ENCODE measurements around the gene PTOV1.

PTOV1 gene

GRCh38 chr19:49859682-49860335 lies 8.8 kb downstream of the PTOV1 start:
- no peak for DNase-seq (ENCODE audit: low read depth)

- DNase-seq (ENCODE audit: low read depth), result no peak
These were observed 9.6 kb downstream of the PTOV1 start for GRCh38 chr19:49860336-49861102.

DNA sequence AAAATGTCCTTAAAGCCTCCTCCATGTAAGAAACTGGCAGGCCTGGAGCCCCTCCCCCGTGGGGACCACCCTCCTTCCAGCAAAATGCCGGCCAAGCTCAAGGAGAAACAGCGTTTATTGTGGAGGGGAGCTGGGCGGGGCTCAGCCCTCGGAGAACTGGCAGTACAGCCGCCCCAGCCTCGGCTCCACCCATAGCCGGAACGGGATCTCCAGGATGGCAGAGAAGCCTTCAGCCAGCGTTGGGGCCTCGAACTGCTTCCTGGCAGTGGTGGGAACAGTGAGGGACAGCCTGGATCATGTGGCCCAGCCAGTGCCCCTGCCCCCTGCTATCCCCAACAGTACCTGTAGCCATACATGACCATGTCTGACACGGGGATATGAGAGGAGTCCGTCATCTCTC lies 10.1 kb downstream of the PTOV1 start:
- no peak for DNase-seq (ENCODE audit: low read depth)

DNA sequence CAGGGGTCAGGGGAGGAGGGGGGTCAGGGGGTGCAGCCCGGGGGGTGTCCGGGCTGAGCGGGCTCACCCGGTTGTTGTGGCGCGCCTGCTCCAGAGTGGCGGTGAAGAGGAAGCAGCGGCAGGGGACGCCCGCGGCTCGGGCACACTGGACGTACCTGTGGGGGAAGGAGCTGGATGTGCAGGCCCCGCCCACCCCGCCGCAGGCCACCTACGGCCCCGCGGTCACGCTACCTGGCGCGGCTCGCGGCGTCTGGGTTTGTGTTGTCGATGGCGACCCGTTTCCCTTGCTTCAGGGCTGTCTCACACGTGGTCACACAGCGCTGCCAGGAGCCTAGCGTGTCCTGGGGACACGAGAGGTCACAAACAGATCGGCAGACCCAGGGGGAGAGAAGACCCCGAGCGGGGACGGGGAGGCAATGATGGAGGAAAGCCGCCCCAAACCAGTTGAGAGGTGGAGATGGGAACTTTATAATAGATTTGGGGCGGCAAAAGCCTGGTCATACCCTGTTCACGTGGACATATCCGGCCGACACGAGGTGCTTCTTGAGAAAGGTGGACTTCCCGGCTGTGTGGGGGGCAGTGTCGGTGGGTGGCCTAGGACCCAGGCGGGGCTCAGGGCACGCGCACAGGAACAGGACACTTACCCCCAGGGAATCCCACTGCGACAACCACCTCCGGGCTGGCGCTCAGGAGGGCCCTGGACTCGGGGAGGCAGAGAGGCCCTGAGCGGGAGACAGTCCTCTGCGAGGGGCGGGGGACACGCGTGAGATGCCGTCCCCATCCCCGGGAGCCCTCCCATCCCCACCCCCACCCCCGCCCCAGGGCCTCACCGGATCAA lies 10.8 kb downstream of the PTOV1 start:
- DNase-seq (ENCODE audit: low read depth), result no peak

DNA sequence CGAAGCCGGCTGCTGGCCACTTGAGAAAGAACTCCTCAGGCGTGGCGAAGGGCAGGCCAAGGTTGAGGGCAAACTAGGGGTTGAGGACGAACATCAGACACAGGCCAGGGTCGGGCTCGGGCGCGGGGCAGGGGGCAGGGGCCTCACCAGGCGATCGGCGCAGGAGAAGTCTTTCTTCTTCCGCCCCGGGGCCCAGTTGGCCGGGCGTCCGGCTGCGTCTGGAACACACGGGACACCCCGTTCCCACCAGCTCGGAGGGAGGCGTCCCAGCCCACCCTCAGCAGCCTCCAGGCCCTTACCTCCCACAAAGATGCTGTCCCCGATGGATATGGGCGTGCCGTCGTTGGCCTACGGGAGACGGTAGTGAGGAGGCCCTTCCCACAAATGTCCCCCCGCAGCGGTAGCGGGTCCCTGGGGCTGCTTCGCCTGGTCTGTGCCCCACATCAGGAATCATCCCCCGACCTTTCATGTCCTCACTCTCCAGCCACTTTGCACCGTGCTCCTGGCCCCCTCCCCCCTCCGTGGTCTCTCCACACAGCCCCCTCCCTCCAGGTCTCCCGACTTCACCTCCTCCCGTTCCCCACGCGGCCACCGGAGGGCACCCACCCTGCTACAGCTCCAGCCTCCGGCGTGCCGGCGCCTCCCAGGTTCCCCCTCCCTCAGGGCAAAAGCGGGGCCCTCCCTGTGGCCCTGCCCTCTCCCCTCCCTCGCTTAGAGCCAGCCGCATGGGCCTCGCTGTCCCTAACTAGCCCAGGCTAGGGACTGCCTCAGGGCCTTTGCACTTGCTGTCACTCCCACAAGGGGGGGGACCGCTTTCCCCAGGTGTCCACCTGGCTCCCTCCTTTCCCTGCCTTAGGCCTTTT lies 11.7 kb downstream of the PTOV1 start:
- no peak for DNase-seq (ENCODE audit: low read depth)

DNA sequence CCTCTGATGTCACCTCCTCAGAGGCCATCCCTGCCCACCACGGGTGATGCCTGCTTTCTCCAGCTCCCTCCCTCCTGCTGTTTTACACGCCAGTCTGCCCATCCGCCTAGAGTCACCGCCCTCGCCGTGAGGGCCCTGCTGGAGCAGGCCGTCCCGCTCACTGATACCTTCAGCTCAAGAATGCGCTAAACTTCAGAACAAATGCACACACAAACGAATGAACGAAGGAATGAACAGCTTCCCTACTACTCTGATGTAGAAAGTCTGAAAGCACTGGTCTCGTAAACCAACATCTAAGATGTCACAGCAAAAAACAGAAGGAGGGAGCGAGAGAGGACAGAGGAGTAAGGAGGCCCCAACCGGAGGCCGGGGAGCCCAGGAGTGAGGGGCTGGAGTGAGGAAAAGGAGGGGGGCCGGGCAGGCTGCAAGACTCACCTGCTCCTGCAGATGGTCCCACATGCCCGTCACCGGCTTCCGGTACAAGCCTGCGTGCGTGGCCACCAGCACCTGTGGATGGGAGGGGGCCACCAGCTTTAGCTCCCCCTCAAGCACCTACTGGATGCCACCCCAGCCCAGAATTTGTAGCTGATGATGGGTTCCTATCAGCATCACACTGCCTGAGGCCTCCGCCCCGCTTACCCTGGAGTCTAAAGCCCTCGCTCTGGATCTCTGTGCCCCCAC lies 12.4 kb downstream of the PTOV1 start:
- no peak for DNase-seq (ENCODE audit: low read depth)

GRCh38 chr19:49863935-49864320 lies 13.0 kb downstream of the PTOV1 start:
- no peak for DNase-seq (ENCODE audit: low read depth)

DNA sequence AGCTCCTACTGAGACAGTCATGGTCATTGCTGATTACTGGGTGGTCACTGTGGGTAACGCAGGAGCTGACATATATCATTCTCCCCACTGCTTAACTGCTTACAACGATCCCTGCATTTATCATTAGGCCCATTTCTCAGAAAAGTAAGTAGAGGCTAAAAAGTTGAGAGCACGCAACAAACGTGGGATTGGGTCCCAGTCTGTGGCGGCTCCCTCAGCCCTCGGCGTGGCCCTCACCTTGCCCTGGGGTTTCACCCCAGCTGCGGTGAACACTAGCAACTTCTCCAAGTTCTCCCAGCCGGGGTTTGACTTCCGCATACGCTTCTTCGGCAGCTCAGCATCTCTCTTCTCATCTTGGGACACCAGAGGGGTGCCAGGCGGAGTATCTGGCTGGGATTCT lies 13.9 kb downstream of the PTOV1 start:
- DNase-seq (ENCODE audit: low read depth), result no peak

DNA sequence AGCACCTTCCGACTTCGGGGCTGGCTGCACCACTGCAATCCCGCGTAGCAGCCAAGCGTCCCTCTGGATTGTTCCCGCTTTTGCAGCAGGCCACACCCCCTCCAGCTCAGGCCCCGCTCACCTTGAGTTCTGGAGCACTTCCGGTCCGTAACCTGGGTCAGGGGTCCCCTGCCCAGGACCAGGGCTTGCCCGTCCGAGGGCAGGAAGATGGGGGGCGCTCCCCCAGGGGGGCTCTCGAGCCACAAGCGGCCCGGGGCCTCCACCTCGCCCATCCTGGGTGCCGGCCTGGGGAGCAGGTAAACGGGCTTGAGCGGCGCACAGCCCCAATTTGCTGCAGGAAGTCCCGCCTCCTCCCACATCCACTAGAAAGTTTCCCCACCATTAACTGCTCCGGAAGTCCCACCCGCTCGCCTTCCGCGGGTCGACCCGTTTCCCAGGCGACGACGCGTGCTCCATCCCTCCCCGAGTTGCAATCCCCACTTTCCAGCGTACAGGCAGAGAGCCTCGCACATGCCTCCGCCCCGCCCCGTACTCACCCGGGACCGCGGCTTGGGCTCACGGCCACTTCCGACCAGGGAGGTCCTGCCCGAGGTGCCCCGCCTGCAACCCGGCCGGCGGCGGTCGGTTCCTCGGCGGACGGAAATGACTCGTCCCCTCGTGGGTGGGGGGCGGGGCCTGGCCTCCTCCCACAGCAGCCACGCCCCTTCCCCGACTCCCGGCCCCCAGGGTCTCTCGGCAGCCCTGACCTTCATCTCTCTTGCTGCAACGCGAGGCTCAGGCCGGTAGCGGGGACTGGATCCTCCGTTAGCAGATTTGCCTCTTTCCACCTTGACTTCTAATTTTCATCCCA lies 16.2 kb downstream of the PTOV1 start, which contains the start of gene PNKP:
Gene PNKP, minus strand, starts transcription at position 644 of the 850 bp plus-strand sequence. Its CDS starts 372 bp downstream, at position 272.
- peak; percentile 75 for DNase-seq (ENCODE audit: low read depth)

DNA sequence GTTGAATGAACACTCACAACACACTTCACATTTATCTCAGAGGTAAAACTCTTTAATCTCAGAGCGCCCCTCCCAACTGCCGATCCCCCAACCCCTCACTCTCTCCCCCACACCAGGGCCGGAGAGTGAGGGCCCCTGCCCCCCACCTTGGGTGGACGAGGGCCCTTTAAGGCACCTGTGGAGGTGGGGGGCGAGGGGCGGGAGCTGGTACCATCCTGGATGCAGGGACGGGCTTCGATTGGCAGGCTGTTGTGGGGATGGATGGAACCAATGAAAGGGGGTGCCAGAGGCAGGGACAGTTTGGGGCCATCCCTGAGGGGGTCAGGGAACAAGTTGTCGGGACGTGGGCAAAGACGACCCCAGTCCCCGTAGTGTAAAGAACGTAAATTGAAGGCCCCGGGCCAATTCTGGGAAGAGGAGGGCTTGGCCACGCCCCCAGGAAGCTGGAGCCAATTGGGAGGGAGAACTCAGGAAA lies 18.1 kb downstream of the PTOV1 start:
- no peak for DNase-seq (ENCODE audit: low read depth)

DNA sequence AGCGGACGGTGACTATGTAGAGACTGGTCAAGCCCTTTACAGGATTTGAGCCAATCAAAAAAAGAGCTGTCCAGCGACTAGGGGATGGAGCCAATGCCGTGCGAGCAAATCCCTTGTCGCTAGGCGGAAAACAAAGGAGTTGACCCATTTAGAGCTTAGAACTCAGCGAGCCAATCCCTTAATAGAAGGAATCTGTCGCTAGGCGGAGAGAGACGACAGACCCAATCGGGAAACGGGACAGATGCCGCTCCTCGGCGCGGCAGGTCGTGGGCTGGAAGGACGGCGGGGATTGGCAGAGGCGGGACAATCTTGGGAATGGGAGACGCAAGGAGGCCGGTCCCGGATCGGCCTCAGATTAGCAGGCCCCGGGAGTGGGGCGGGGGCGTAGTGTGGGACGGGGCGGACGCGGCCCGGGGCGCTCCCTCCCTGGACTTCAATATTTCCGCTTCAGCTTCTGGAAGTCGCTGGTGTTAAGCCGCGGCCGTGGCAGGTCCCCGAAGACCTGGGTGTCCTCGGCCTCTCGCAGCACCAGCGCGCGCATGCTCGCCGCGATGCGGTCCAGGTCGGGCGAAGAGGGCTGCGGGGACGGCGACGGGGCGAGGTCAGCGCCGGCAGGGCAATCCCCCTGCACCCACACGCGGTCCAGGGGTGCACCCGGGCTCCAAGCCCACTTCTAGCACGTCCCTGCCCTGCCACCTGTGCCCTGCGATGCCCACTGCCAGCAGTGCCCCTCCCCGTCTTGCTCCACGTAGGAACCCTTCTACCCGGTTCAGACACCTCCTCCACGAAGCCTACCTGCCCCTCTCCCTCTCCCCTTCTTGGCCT lies 18.7 kb downstream of the PTOV1 start:
- DNase-seq (ENCODE audit: low read depth), result peak; percentile 100

GRCh38 chr19:49870309-49870901 lies 19.4 kb downstream of the PTOV1 start:
- DNase-seq (ENCODE audit: low read depth), result no peak

GRCh38 chr19:49871349-49871985 lies 20.5 kb downstream of the PTOV1 start:
- no peak for DNase-seq (ENCODE audit: low read depth)

GRCh38 chr19:49872245-49873128 lies 21.5 kb downstream of the PTOV1 start:
- no peak for DNase-seq (ENCODE audit: low read depth)

DNA sequence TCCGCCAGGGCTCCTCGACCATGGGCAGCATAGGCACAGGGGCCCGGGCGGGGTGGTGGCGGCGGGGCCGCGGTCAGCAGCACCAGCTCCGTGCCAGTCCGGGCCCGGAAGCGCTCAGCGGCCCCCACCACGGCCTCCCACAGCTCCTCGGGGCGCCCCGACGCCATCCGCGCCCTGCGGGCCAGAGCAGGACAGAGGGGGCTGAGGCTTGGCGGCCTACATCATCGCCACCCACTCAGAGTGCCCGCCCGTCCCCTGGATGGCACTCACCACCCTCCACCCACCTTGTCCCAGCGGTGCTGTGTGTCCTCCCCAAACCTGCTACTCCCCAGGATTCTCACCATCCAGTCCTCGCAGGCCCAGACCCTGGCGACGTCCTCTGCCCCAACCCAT lies 22.2 kb downstream of the PTOV1 start:
- no peak for DNase-seq (ENCODE audit: low read depth)

- no peak for DNase-seq (ENCODE audit: low read depth)
These were observed 22.9 kb downstream of the PTOV1 start for GRCh38 chr19:49873834-49874233.

GRCh38 chr19:49874503-49875157 lies 23.7 kb downstream of the PTOV1 start:
- no peak for DNase-seq (ENCODE audit: low read depth)

Measured in GM04504 (cell line).